Ovary (tissue), 9 donors: Measurements from ENCODE around the gene DNAJC1. TPM values are rescaled to one million over a fixed set of nuclear protein-coding genes. Genes with fewer than 3 reads are reported as not detected.
A peak's percentile ranks its signal among the peaks of the same experiment; 100 is the strongest.

Source experiments
- DNase-seq, 5 donors: peaks; one replicate each; pipeline ENCODE4 v3.0.0-alpha.2; 2019 to 2020
- H3K27ac ChIP-seq, 2 donors: fragments of 200-600 bp; one replicate each; pipeline versions ENCODE4 v1.5.1 to v1.8.0; 2019 to 2022
- H3K27me3 ChIP-seq: fragments of 200-600 bp; one replicate; pipeline ENCODE4 v1.8.0; 2022
- H3K36me3 ChIP-seq: fragments of 200-600 bp; sonication (generic); one replicate; pipeline ENCODE4 v1.5.1; 2019
- H3K4me1 ChIP-seq: one replicate; pipeline ENCODE4 v1.8.1; 2013; ENCODE audit warnings: mild to moderate bottlenecking, moderate library complexity; ENCODE audit not compliant: insufficient read depth
- H3K4me3 ChIP-seq: fragments of 200-600 bp; sonication (generic); one replicate; pipeline ENCODE4 v1.5.1; 2017
- H3K9me3 ChIP-seq, 2 donors: fragments of 200-600 bp in 1 of 2; sonication (generic) in 1 of 2; one replicate each; pipeline versions ENCODE4 v1.5.1 to v1.8.1; 2013 to 2019; ENCODE audit warnings: mild to moderate bottlenecking in 1 of 2, moderate library complexity in 1 of 2
- CTCF ChIP-seq, 3 donors: fragments of 450-650 bp in 2 of 3; fragments of 200-600 bp in 1 of 3; IDR thresholded peaks; one replicate each; pipeline versions ENCODE4 v1.5.1 to v1.8.0; 2016 to 2022; ENCODE audit warnings: antibody characterized with exemption in 3 of 3, mild to moderate bottlenecking in 1 of 3
- EP300 ChIP-seq: sonication (generic); formaldehyde crosslinking; IDR thresholded peaks from one replicate; pipeline ENCODE4 v1.6.1; 2017; ENCODE audit warnings: antibody characterized with exemption
- POLR2A ChIP-seq: fragments of 450-650 bp; IDR thresholded peaks from one replicate; pipeline ENCODE4 v1.6.1; 2017; ENCODE audit warnings: antibody characterized with exemption, mild to moderate bottlenecking, moderate library complexity
- WGBS, 3 donors: extraction: QIAGEN DNeasy Blood & Tissue Kit in 1 of 3; methylation state at CpG; one replicate each; pipeline versions ENCODE4 v1.1.5 to v1.1.7; 2013 to 2017; 5-methylcytosine and 5-hydroxymethylcytosine counted together
- intact Hi-C, 4 donors: fragments of 100-400 bp; cut with DNase I; formaldehyde crosslinking; loops; one replicate each; pipeline versions ENCODE4 v1.11.0 to v1.15.1; 2022 to 2023
- polyA plus RNA-seq, 2 donors: library from polyadenylated mRNA; stranded (reverse); fragments of 200-250 nt in 1 of 2; fragments of 350-450 nt in 1 of 2; fragmentation: Illumina TruSeq in 1 of 2; extraction: RNeasy Lipid Tissue Mini Kit (QIAGEN cat#74804) in 1 of 2; gene quantifications; one replicate each; pipeline ENCODE4 v1.2.3, GENCODE V29; 2013 to 2014
- total RNA-seq, 7 donors: library from RNA; depleted of rRNA in 2 of 7; stranded (reverse); fragments of >200 nt in 2 of 7; fragmentation: NEBNext Ultra II Directional in 3 of 7; extraction: Animal tissue kit (Norgen Biotek cat#: 25700) in 3 of 7; gene quantifications; one replicate each; pipeline versions ENCODE4 v1.1.0 to v1.2.4, GENCODE V29; 2016 to 2023
- donor health status: DM: no; HTN: no; CAD: no; lungs with moderate emphysema.
- donor health status: DM: no; HTN: no; CAD: no.
- donor health status: Bipolar disorder and iron deficiency.
- donor health status: DM: yes; HTN: yes; CAD: no.
- donor health status: DM: no; HTN: no; CAD: no.
- donor health status: DM: yes; HTN: yes; CAD: no.

DNAJC1 gene
- total and polyA plus RNA-seq, 9 donors = 18.8 to 62.7 (median 21.0) TPM

GRCh38 chr10:22010973-22011408 lies 7.5 kb upstream of the DNAJC1 start:
- 2 to 9% (median 4%) methylated on average over 1 of the region's 1 CpG for WGBS, 3 donors
- H3K9me3 ChIP-seq = no peaks in the 10 kb centered on the region
- no peaks in the 10 kb centered on the region for H3K4me1 ChIP-seq
- no peaks in the 10 kb centered on the region for H3K27me3 ChIP-seq
- intact Hi-C loops = loop anchor here in 2 of 4 donors (5.0 to 10.0 kb wide), 2 partner anchors 974 to 976 kb away; no protein-coding TSS in a partner anchor
- DNase-seq = no peak
- no peak overlapping the region for H3K4me3 ChIP-seq
- no peaks in the 10 kb centered on the region for H3K36me3 ChIP-seq
- TF ChIP-seq POLR2A (no peak), CTCF (IDR thresholded peaks at IDR 0.05) (peak in 1 of 3 donors; percentile 20)
- no peak overlapping the region for H3K27ac ChIP-seq

DNA sequence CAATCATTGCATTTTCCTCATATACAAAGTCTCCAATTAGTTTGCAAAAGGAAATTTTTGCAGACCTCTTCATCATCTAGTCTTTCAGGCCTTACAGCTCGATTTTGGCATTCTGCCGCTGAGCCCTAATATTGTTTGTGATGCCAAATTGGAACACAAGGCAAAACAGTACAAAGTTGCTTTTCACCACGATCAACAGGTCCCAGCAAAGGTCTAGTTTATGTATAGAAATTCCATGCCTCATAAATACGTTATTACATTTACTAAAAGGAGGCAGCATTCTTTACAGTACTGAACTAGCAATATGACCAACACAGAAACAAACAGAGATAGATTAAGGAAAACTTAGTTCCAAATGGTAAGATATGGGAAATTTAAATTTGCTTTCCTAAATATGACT lies 7.0 kb upstream of the DNAJC1 start:
- no peaks in the 10 kb centered on the region for H3K9me3 ChIP-seq
- intact Hi-C loops = loop anchor here in 2 of 4 donors (5.0 to 10.0 kb wide), 2 partner anchors 974 to 977 kb away; no protein-coding TSS in a partner anchor
- TF ChIP-seq CTCF (IDR thresholded peaks at IDR 0.05) (no peak), POLR2A (no peak), EP300 (no peak)
- no peak overlapping the region for H3K27ac ChIP-seq
- H3K27me3 ChIP-seq = no peaks in the 10 kb centered on the region
- DNase-seq = no peak
- 24 to 45% (median 35%) methylated on average over 4 of the region's 4 CpGs for WGBS, 3 donors
- H3K36me3 ChIP-seq = no peaks in the 10 kb centered on the region
- no peak overlapping the region for H3K4me3 ChIP-seq
- H3K4me1 ChIP-seq = no peaks in the 10 kb centered on the region

- Histone ChIP-seq H3K27ac (no peak overlapping the region), H3K4me1 (peaks cover 1% of the 10 kb centered on the region), H3K27me3 (no peaks in the 10 kb centered on the region), H3K9me3 (no peaks in the 10 kb centered on the region), H3K4me3 (no peak overlapping the region), H3K36me3 (no peaks in the 10 kb centered on the region)
- intact Hi-C loops = loop anchor here in 1 of 4 donors (5.0 to 10.0 kb wide), 3 partner anchors 318 to 986 kb away; partner anchors contain the start of gene BMI1
- TF ChIP-seq CTCF (IDR thresholded peaks at IDR 0.05) (no peak), POLR2A (no peak), EP300 (no peak)
- DNase-seq = no peak
Observed at GRCh38 chr10:22006379-22006884, 2.9 kb upstream of the DNAJC1 start.

DNA sequence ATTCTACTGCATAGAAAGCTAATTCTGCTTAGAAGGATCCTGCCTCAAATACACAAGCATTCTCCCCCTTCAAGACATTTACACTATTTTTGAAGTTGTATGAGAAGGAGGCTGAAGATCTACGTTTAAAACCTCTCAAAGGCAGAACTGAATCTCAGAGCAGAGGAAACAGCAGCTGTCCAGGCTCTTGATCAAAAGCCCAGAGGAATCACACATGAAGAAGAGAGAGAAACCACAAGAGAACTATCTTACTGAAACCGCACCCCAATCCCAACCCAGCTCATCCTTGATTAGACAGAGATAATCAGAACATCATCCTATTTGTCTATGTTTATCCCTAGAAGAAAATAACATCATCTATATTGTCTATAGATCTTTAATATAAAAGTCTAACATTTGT lies 2.2 kb upstream of the DNAJC1 start:
- WGBS, 3 donors = 78 to 81% (median 79%) methylated on average over 2 of the region's 2 CpGs
- DNase-seq = no peak
- Histone ChIP-seq H3K27me3 (no peaks in the 10 kb centered on the region), H3K4me3 (no peak overlapping the region), H3K4me1 (peaks cover 1% of the 10 kb centered on the region), H3K36me3 (no peaks in the 10 kb centered on the region), H3K27ac (no peak overlapping the region), H3K9me3 (no peaks in the 10 kb centered on the region)
- intact Hi-C loops = loop anchor here in 1 of 4 donors (5.0 to 10.0 kb wide), 3 partner anchors 319 to 987 kb away; partner anchors contain the start of gene BMI1
- TF ChIP-seq EP300 = no peak
- TF ChIP-seq POLR2A = no peak
- no peak for TF ChIP-seq CTCF (IDR thresholded peaks at IDR 0.05)
